Left lung (tissue), 10 donors: Measurements from ENCODE around the gene SLC43A3. TPM values are rescaled to one million over a fixed set of nuclear protein-coding genes. Genes with fewer than 3 reads are reported as not detected.
"Not testable (repeated sequence)": the region's sequence is repeated elsewhere in the genome, so short reads cannot be mapped to it uniquely, and the experiment has no call there.

Experiments used
- ATAC-seq: fragments of 200-7000 bp; cut with Tn5 transposase; one replicate; pipeline ENCODE4 v1.9.1; 2020; ENCODE audit warnings: moderate library complexity
- DNase-seq, 4 donors: peaks; one replicate each; pipeline ENCODE4 v3.0.0-alpha.2; 2013 to 2020
- H3K27ac ChIP-seq, 2 donors: fragments of 200-600 bp; sonication (generic) in 1 of 2; one replicate each; pipeline versions ENCODE4 v1.5.0 to v1.8.0; 2020 to 2021
- H3K27me3 ChIP-seq, 2 donors: fragments of 200-600 bp; sonication (generic) in 1 of 2; one replicate each; pipeline versions ENCODE4 v1.5.0 to v1.8.0; 2020 to 2021
- H3K36me3 ChIP-seq, 2 donors: fragments of 200-600 bp; sonication (generic) in 1 of 2; one replicate each; pipeline versions ENCODE4 v1.5.0 to v1.8.0; 2020 to 2021
- H3K4me1 ChIP-seq, 2 donors: fragments of 200-600 bp; one replicate each; pipeline ENCODE4 v1.8.0; 2021
- H3K4me3 ChIP-seq, 2 donors: fragments of 200-600 bp; sonication (generic) in 1 of 2; one replicate each; pipeline versions ENCODE4 v1.5.0 to v1.8.0; 2020 to 2021; ENCODE audit warnings: mild to moderate bottlenecking in 1 of 2
- H3K9me3 ChIP-seq, 2 donors: fragments of 200-600 bp; sonication (generic) in 1 of 2; one replicate each; pipeline versions ENCODE4 v1.5.0 to v1.8.0; 2020 to 2021
- CTCF ChIP-seq, 2 donors: fragments of 200-600 bp; sonication (generic) in 1 of 2; IDR thresholded peaks; one replicate each; pipeline versions ENCODE4 v1.5.0 to v1.8.0; 2021; ENCODE audit warnings: antibody characterized with exemption in 2 of 2
- intact Hi-C, 2 donors: fragments of 100-400 bp; cut with DNase I; formaldehyde crosslinking; loops; one replicate each; pipeline versions ENCODE4 v1.11.2 to v1.14.2; 2022
- polyA plus RNA-seq, 6 donors: library from polyadenylated mRNA; unstranded; fragments of 120-200 nt; gene quantifications; one replicate each; pipeline ENCODE4 v1.2.1, GENCODE V29; 2013; ENCODE audit not compliant: insufficient read length in 6 of 6
- total RNA-seq, 2 donors: library from RNA; stranded (reverse); fragmentation: NEBNext Ultra II Directional; extraction: Animal tissue kit (Norgen Biotek cat#: 25700); gene quantifications; one replicate each; pipeline ENCODE4 v1.2.1, GENCODE V29; 2021
- donor health status: DM: no; HTN: yes; CAD: no.
- donor health status: DM: no; HTN: no; CAD: no.

The SLC43A3 gene
- total and polyA plus RNA-seq, 8 donors: 35.0 to 185 (median 40.8) TPM

DNA sequence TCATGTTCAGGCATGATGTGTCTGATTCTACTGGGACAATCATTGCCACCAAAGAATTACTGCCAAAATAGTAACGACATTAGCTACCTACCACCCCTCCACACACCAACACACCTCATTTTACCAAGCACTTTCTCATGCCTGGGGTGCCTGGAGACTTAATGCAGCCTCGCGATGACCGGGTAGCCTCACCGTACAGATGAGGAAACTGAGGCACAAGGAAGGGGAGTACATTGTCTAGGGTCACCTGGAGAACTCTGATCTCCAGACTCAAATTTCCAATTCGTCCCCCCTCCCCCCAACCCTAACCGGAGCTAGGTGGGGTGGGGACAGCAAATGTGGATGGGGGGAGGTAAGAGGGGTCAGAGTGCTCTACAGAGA is 30.7 kb upstream of the SLC43A3 start:
- Histone ChIP-seq H3K4me3 (no peak overlapping the region), H3K27me3 (peaks cover 11 to 57% of the 10 kb centered on the region in 2 donors), H3K36me3 (no peaks in the 10 kb centered on the region), H3K4me1 (peaks cover 31 to 44% of the 10 kb centered on the region in 2 donors), H3K27ac (no peak overlapping the region), H3K9me3 (no peaks in the 10 kb centered on the region)
- DNase-seq (no peak), ATAC-seq (peak; percentile 3)
- peak in 1 of 2 donors; percentile 4 for TF ChIP-seq CTCF (IDR thresholded peaks at IDR 0.05)
- intact Hi-C loops: loop anchor here in 1 of 2 donors (5.0 kb wide), 1 partner anchor 70 kb away; no protein-coding TSS in a partner anchor

GRCh38 chr11:57456960-57457642 is 30.2 kb upstream of the SLC43A3 start:
- peaks cover 11 to 53% of the 10 kb centered on the region in 2 donors for H3K27me3 ChIP-seq
- peak; percentile 97 to 99 for TF ChIP-seq CTCF (IDR thresholded peaks at IDR 0.05)
- ATAC-seq: peak; percentile 93
- H3K9me3 ChIP-seq: no peaks in the 10 kb centered on the region
- no peak overlapping the region for H3K27ac ChIP-seq
- DNase-seq: peak; percentile 85 to 96 (median 90)
- H3K4me3 ChIP-seq: no peak overlapping the region
- peaks cover 31 to 44% of the 10 kb centered on the region in 2 donors for H3K4me1 ChIP-seq
- H3K36me3 ChIP-seq: no peaks in the 10 kb centered on the region
- intact Hi-C loops: loop anchor here in 1 of 2 donors (5.0 kb wide), 1 partner anchor 70 kb away; no protein-coding TSS in a partner anchor

GRCh38 chr11:57453543-57454177 is 26.7 kb upstream of the SLC43A3 start:
- Histone ChIP-seq H3K4me3 (no peak overlapping the region), H3K9me3 (no peaks in the 10 kb centered on the region), H3K27ac (no peak overlapping the region), H3K4me1 (peaks cover 17 to 19% of the 10 kb centered on the region in 2 donors), H3K27me3 (peaks cover 0 to 19% of the 10 kb centered on the region in 2 donors), H3K36me3 (no peaks in the 10 kb centered on the region)
- intact Hi-C loops: no loop called here
- ATAC-seq (no peak), DNase-seq (no peak)
- TF ChIP-seq CTCF (IDR thresholded peaks at IDR 0.05): no peak

- Histone ChIP-seq H3K4me1 (no peaks in the 10 kb centered on the region), H3K9me3 (no peaks in the 10 kb centered on the region), H3K27me3 (no peaks in the 10 kb centered on the region), H3K27ac (no peak overlapping the region), H3K4me3 (no peak overlapping the region), H3K36me3 (no peaks in the 10 kb centered on the region)
- TF ChIP-seq CTCF (IDR thresholded peaks at IDR 0.05): no peak
- intact Hi-C loops: no loop called here
- ATAC-seq (no peak), DNase-seq (no peak)
These were observed 19.1 kb upstream of the SLC43A3 start for GRCh38 chr11:57446055-57446454.

DNA sequence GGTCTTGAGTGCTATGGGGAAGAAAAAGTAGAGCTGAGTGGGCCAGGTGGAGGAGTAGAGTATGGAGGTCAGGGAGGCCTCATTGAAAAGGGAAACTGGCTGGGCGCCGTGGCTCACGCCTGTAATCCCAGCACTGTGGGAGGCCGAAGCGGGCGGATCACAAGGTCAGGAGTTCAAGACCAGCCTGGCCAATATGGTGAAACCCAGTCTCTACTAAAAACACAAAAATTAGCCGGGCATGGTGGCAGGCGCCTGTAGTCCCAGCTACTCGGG is 18.1 kb upstream of the SLC43A3 start:
- H3K27ac ChIP-seq, H3K27me3 ChIP-seq, H3K36me3 ChIP-seq, intact Hi-C loops, DNase-seq, H3K4me3 ChIP-seq, H3K9me3 ChIP-seq, ATAC-seq, H3K4me1 ChIP-seq: not testable (repeated sequence)
